Lower lobe of right lung (tissue), 2 donors: ENCODE results near the gene TPM1. TPM values are rescaled to one million over a fixed set of nuclear protein-coding genes. Genes with fewer than 3 reads are reported as not detected.

ENCODE experiments used
- ATAC-seq, 2 donors: fragments of 200-7000 bp; cut with Tn5 transposase; one replicate each; pipeline ENCODE4 v1.9.1; 2020 to 2022; ENCODE audit warnings: mild to moderate bottlenecking in 2 of 2, moderate library complexity in 2 of 2
- DNase-seq: peaks from one replicate; pipeline ENCODE4 v3.0.0-alpha.2; 2020
- H3K27ac ChIP-seq: fragments of 200-600 bp; one replicate; pipeline ENCODE4 v1.8.0; 2022
- H3K27me3 ChIP-seq: fragments of 200-600 bp; one replicate; pipeline ENCODE4 v1.8.0; 2022; ENCODE audit warnings: low read depth
- H3K36me3 ChIP-seq: fragments of 200-600 bp; one replicate; pipeline ENCODE4 v1.8.0; 2022; ENCODE audit warnings: mild to moderate bottlenecking
- H3K4me1 ChIP-seq: fragments of 200-600 bp; one replicate; pipeline ENCODE4 v1.8.0; 2022
- H3K4me3 ChIP-seq: fragments of 200-600 bp; one replicate; pipeline ENCODE4 v1.8.0; 2022; ENCODE audit warnings: mild to moderate bottlenecking
- H3K9me3 ChIP-seq: fragments of 200-600 bp; one replicate; pipeline ENCODE4 v1.8.0; 2022
- intact Hi-C: fragments of 100-400 bp; cut with DNase I; formaldehyde crosslinking; loops from one replicate; pipeline ENCODE4 v1.11.0; 2022
- total RNA-seq: library from RNA; stranded (reverse); fragmentation: NEBNext Ultra II Directional; extraction: Animal tissue kit (Norgen Biotek cat#: 25700); gene quantifications from one replicate; pipeline ENCODE4 v1.2.1, GENCODE V29; 2021
- TF ChIP-seq, protein P1 (sequence below): fragments of 200-600 bp; IDR thresholded peaks from one replicate; pipeline ENCODE4 v1.8.0; 2022; ENCODE audit warnings: antibody characterized with exemption, mild to moderate bottlenecking
- donor health status: DM: no; HTN: yes; CAD: no; lungs with severe emphysema.

TPM1 gene
- total RNA-seq, 1 donor from 2014 or later, result 137 TPM

DNA sequence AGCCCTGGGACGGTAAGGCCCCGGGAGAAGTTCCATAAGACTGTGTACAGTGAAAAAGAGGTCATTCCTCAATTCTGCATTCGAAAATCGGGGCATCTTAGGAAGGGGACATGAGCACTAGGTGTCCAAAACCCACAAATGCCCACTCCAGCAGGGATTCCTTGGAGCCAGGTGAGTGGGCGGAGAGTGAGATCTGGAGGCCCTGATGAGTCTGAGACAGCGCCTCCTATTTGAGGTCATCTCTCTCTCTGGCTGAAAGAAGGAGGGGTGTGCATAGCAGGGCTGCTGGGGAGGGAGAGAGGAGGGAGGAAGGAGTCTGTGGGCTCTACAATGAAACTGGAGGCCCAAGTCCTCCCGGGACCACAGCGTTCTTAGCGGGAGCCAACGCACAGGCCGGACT lies 41.0 kb downstream of the TPM1 start:
- no peaks in the 10 kb centered on the region for H3K36me3 ChIP-seq
- H3K4me1 ChIP-seq, result peaks cover 3% of the 10 kb centered on the region
- H3K4me3 ChIP-seq, result no peak overlapping the region
- intact Hi-C loops, result no loop called here
- H3K9me3 ChIP-seq, result no peaks in the 10 kb centered on the region
- H3K27me3 ChIP-seq, result no peaks in the 10 kb centered on the region
- no peak for ATAC-seq
- no peak for DNase-seq
- TF ChIP-seq, protein P1, sequence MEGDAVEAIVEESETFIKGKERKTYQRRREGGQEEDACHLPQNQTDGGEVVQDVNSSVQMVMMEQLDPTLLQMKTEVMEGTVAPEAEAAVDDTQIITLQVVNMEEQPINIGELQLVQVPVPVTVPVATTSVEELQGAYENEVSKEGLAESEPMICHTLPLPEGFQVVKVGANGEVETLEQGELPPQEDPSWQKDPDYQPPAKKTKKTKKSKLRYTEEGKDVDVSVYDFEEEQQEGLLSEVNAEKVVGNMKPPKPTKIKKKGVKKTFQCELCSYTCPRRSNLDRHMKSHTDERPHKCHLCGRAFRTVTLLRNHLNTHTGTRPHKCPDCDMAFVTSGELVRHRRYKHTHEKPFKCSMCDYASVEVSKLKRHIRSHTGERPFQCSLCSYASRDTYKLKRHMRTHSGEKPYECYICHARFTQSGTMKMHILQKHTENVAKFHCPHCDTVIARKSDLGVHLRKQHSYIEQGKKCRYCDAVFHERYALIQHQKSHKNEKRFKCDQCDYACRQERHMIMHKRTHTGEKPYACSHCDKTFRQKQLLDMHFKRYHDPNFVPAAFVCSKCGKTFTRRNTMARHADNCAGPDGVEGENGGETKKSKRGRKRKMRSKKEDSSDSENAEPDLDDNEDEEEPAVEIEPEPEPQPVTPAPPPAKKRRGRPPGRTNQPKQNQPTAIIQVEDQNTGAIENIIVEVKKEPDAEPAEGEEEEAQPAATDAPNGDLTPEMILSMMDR, result no peak
- H3K27ac ChIP-seq, result no peak overlapping the region

DNA sequence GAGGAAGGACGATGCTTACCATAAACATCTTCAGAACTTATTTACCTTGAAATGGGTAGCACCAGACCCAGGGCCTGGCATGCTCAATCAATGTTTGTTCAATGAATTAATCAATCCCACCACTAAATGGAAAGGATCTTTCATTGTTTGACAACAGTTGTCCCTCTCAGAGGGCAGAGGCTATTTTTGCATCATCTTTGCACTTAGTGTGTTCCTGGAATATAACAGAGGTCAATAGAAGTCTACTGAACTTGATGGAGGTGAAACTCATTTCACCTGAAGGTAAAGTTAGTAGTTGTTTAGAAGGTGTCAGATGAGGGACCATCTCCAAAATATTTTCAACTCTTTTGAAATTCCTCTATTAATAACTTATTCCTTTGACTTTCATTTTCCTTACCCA lies 42.3 kb downstream of the TPM1 start:
- H3K27me3 ChIP-seq, result no peaks in the 10 kb centered on the region
- no peaks in the 10 kb centered on the region for H3K9me3 ChIP-seq
- H3K27ac ChIP-seq, result no peak overlapping the region
- ATAC-seq, result no peak
- H3K36me3 ChIP-seq, result no peaks in the 10 kb centered on the region
- no peak for DNase-seq
- intact Hi-C loops, result no loop called here
- H3K4me3 ChIP-seq, result no peak overlapping the region
- H3K4me1 ChIP-seq, result peaks cover 10% of the 10 kb centered on the region
- TF ChIP-seq, protein P1, result no peak

DNA sequence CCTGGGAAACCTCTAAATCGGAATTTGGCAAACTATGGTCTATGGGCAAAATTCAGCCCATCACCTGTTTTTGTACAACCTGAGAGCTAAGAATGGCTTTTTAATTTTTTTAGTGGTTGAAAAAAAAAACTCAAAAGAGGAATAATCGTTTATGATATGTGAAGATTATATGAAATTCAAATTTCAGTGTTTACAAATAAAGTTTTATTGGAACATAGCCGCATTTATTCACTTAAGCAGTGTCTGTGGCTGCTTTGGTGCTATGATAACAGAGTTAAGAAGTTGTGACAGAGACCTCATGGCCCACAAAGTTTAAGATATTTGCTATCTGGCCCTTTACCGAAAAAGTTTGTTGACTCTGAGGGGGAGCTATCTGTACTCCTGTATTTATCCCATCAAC lies 42.7 kb downstream of the TPM1 start:
- H3K9me3 ChIP-seq, result no peaks in the 10 kb centered on the region
- H3K27ac ChIP-seq, result no peak overlapping the region
- ATAC-seq (no peak), DNase-seq (no peak)
- no peaks in the 10 kb centered on the region for H3K36me3 ChIP-seq
- TF ChIP-seq, protein P1, result no peak
- no peak overlapping the region for H3K4me3 ChIP-seq
- H3K27me3 ChIP-seq, result no peaks in the 10 kb centered on the region
- intact Hi-C loops, result no loop called here
- H3K4me1 ChIP-seq, result peaks cover 10% of the 10 kb centered on the region

DNA sequence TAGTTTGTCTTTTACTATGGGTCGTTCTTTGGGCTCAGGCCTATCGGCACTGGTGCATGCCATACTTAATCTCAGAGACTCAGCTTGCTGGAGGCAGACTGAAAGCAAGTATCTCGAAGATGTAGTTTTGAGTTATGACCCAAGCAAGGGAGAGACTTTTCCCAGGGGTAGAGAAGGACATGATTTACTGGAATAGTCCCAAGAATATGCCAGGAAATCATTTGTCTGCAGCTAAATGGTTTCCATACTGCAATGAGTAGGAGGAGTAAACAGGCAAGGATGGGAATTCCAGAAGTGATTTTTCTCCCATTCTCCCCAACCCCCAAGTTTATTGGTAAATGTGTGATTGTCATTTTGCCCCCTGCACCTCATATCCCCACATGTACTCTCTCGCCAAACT lies 43.7 kb downstream of the TPM1 start:
- Histone ChIP-seq H3K4me3 (no peak overlapping the region), H3K27ac (no peak overlapping the region), H3K9me3 (no peaks in the 10 kb centered on the region), H3K36me3 (no peaks in the 10 kb centered on the region), H3K4me1 (peaks cover 10% of the 10 kb centered on the region), H3K27me3 (no peaks in the 10 kb centered on the region)
- intact Hi-C loops, result no loop called here
- TF ChIP-seq, protein P1, result no peak
- no peak for DNase-seq
- ATAC-seq, result no peak

DNA sequence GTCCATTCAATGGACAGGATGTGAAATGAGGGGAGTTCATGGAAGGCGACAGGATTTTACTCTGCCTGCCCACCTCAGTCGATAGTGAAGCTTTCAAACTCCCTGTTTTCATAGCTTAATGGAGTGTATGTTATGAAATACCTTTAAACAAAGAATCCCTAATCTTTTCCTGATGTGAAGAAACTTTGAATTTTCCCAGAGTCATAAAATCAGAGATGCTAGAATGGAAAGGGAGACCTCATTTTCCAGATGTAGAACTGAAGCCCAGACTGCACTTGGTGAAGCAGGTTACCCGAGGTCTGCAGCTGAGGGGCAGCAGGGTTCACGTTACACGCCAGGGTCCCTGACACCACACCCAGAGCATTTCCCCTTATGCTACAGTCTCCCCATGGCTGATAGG lies 44.4 kb downstream of the TPM1 start:
- H3K9me3 ChIP-seq, result no peaks in the 10 kb centered on the region
- no peaks in the 10 kb centered on the region for H3K36me3 ChIP-seq
- intact Hi-C loops, result no loop called here
- no peak overlapping the region for H3K4me3 ChIP-seq
- TF ChIP-seq, protein P1, result no peak
- DNase-seq, result no peak
- no peaks in the 10 kb centered on the region for H3K27me3 ChIP-seq
- ATAC-seq, result no peak
- H3K4me1 ChIP-seq, result peaks cover 10% of the 10 kb centered on the region
- H3K27ac ChIP-seq, result no peak overlapping the region
